ENCODE measurements around the gene INF2.

DNA sequence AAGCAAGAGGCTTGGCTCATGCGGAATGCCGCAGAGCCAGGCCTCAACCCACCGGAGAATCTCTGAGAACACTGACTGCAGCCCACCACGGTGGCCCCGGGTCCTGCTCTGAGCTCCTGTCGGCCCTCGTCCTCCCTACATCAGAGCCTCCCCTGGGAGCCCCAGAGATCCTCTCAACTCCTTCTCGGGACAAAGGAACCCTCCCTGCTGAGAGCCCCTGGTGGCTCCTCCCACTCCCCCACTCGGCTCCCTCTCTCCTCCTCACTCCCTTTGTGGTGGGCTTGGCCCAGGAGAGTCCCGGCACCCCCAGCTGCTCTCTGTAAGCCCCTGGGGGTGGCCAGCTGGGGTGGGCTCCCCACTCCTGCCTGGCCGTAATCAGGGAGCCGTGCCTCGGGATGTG, 11.1 kb upstream of the INF2 start:
- TF ChIP-seq, protein P1, sequence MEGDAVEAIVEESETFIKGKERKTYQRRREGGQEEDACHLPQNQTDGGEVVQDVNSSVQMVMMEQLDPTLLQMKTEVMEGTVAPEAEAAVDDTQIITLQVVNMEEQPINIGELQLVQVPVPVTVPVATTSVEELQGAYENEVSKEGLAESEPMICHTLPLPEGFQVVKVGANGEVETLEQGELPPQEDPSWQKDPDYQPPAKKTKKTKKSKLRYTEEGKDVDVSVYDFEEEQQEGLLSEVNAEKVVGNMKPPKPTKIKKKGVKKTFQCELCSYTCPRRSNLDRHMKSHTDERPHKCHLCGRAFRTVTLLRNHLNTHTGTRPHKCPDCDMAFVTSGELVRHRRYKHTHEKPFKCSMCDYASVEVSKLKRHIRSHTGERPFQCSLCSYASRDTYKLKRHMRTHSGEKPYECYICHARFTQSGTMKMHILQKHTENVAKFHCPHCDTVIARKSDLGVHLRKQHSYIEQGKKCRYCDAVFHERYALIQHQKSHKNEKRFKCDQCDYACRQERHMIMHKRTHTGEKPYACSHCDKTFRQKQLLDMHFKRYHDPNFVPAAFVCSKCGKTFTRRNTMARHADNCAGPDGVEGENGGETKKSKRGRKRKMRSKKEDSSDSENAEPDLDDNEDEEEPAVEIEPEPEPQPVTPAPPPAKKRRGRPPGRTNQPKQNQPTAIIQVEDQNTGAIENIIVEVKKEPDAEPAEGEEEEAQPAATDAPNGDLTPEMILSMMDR (IDR thresholded peaks at IDR 0.05): no peak
- TF ChIP-seq POLR2A (IDR thresholded peaks at IDR 0.05; ENCODE audit: low read depth) (no peak), EP300 (IDR thresholded peaks at IDR 0.05) (no peak)

Measured in esophagus muscularis mucosa (tissue), 4 donors.